A673 (cell line): ENCODE results near the gene MOG. TPM values are rescaled to one million over a fixed set of nuclear protein-coding genes. Genes with fewer than 3 reads are reported as not detected.

Source experiments
- BruUV-seq: library from RNA; stranded (reverse); fragments of 400-500 nt; replicated peaks from 2 replicates; lab custom pipeline; 2021; lab: Mats Ljungman, UMichigan
- CTCF ChIA-PET: fragments of 300-600 bp; sonication (Branson Sonifier 250); formaldehyde crosslinking; loops from one replicate; lab custom pipeline; 2022; ENCODE audit warnings: antibody characterized with exemption; lab: Charles Lee
- POLR2A ChIA-PET: fragments of 300-600 bp; sonication (Branson Sonifier 250); formaldehyde crosslinking; loops from one replicate; lab custom pipeline; 2022; ENCODE audit warnings: antibody characterized with exemption; ENCODE audit not compliant: low non-redundant PET; lab: Charles Lee
- DNase-seq: peaks from one replicate; pipeline ENCODE4 v3.0.0-alpha.2; 2015; ENCODE audit warnings: low spot score
- H3K27ac ChIP-seq: fragments of 200-600 bp; sonication (generic); 2 replicates; pipeline ENCODE4 v1.5.1; 2016; ENCODE audit warnings: mixed run types, low read depth, mild to moderate bottlenecking, mixed read lengths, antibody characterized with exemption, low read length; ENCODE audit not compliant: poor library complexity, severe bottlenecking
- H3K27me3 ChIP-seq: fragments of 200-600 bp; sonication (generic); replicated peaks from 2 replicates; pipeline ENCODE4 v1.6.1; 2017; ENCODE audit warnings: mixed run types, low read depth, mild to moderate bottlenecking, mixed read lengths, antibody characterized with exemption, low read length; ENCODE audit not compliant: insufficient read depth, poor library complexity
- H3K36me3 ChIP-seq: fragments of 200-600 bp; sonication (generic); 2 replicates; pipeline ENCODE4 v1.6.1; 2016; ENCODE audit warnings: mixed run types, mild to moderate bottlenecking, mixed read lengths, antibody characterized with exemption, low read length; ENCODE audit not compliant: insufficient read depth, poor library complexity, severe bottlenecking
- H3K4me1 ChIP-seq: fragments of 200-600 bp; sonication (generic); 2 replicates; pipeline ENCODE4 v1.6.1; 2017; ENCODE audit warnings: mixed run types, mild to moderate bottlenecking, mixed read lengths, antibody characterized with exemption, low read length; ENCODE audit not compliant: insufficient read depth, poor library complexity, severe bottlenecking
- H3K4me3 ChIP-seq: fragments of 200-600 bp; sonication (generic); 2 replicates; pipeline ENCODE4 v1.5.1; 2016; ENCODE audit warnings: low read depth, mixed run types, mild to moderate bottlenecking, mixed read lengths, low read length; ENCODE audit not compliant: poor library complexity, severe bottlenecking
- H3K9me3 ChIP-seq: fragments of 200-600 bp; sonication (generic); 2 replicates; pipeline ENCODE4 v1.6.1; 2016; ENCODE audit warnings: mixed run types, low read depth, mild to moderate bottlenecking, mixed read lengths, antibody characterized with exemption, low read length; ENCODE audit not compliant: poor library complexity, severe bottlenecking
- EZH2 ChIP-seq: fragments of 200-600 bp; sonication (generic); IDR thresholded peaks from 2 replicates; pipeline ENCODE4 v1.6.1; 2017; ENCODE audit warnings: borderline replicate concordance, low read depth, mild to moderate bottlenecking, mixed read lengths, antibody characterized with exemption, low read length; ENCODE audit not compliant: poor library complexity, severe bottlenecking
- intact Hi-C: fragments of 100-400 bp; cut with micrococcal nuclease; formaldehyde crosslinking; loops from one replicate; pipeline ENCODE4 v1.10.0; 2022; ENCODE audit not compliant: unreplicated experiment
- total RNA-seq: library from RNA; stranded (reverse); gene quantifications from 2 replicates; pipeline ENCODE4 v1.2.3, GENCODE V29; 2021
- TF ChIP-seq, protein P1 (sequence below): fragments of 300-800, 200-600 bp; sonication (generic); conservative IDR thresholded peaks from 2 replicates; pipeline ENCODE4 v1.5.1; 2017; ENCODE audit warnings: low read depth, mild to moderate bottlenecking, antibody characterized with exemption, low read length, moderate library complexity, mixed read lengths

MOG gene
- total RNA-seq, 1 experiment from 2014 or later, result not detected

DNA sequence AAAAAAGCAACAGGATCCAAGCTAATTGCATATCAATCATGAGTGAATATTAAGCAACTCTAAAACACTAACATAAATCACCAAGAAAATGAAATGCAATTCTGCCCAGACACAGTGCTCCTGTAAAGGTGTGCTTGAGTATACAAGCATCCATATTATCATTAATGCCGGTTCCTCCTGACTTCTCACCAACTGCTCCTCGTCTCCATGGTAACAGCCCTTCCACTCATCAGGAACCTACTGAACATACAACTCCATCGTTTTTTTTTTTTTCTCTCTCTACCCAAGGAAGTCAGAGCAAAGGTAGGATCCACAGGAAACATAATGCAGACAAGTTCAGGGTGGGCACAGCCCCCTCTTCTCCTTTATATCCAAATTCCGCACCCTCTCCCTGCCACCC is 36.3 kb upstream of the MOG start:
- no peak overlapping the region for H3K4me3 ChIP-seq
- H3K4me1 ChIP-seq, result peaks cover 16% of the 10 kb centered on the region
- H3K9me3 ChIP-seq, result no peaks in the 10 kb centered on the region
- no peak overlapping the region for H3K27ac ChIP-seq
- no peaks in the 10 kb centered on the region for H3K27me3 ChIP-seq
- ChIA-PET POLR2A (no interaction called here), CTCF (no interaction called here)
- DNase-seq, result no peak
- no peak for TF ChIP-seq EZH2
- TF ChIP-seq, protein P1, sequence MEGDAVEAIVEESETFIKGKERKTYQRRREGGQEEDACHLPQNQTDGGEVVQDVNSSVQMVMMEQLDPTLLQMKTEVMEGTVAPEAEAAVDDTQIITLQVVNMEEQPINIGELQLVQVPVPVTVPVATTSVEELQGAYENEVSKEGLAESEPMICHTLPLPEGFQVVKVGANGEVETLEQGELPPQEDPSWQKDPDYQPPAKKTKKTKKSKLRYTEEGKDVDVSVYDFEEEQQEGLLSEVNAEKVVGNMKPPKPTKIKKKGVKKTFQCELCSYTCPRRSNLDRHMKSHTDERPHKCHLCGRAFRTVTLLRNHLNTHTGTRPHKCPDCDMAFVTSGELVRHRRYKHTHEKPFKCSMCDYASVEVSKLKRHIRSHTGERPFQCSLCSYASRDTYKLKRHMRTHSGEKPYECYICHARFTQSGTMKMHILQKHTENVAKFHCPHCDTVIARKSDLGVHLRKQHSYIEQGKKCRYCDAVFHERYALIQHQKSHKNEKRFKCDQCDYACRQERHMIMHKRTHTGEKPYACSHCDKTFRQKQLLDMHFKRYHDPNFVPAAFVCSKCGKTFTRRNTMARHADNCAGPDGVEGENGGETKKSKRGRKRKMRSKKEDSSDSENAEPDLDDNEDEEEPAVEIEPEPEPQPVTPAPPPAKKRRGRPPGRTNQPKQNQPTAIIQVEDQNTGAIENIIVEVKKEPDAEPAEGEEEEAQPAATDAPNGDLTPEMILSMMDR, result no peak
- no TSS peak for BruUV-seq
- intact Hi-C loops, result no loop called here
- H3K36me3 ChIP-seq, result peaks cover 66% of the 10 kb centered on the region

DNA sequence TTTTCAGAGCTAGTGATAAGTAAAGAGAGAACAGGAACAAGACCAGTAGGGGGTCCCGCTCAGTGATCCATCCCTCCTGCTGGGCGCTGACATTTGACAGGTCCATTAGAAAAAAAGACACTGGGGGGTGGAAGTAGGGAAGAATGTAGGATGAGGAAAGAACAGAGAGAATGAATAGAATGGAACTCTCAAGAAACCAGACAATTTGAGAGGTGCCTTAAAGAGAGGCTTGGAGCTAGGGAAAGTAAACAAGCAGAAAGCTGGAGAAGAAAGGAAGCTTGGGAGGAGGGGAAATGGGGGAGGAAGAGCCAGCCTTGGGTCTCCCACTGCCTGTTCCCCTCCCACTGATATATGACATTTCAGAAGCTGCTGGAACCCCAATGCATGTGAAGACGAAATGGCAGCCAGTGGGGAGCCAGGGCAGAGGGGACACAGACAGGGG is 32.4 kb upstream of the MOG start:
- Histone ChIP-seq H3K9me3 (no peaks in the 10 kb centered on the region), H3K4me3 (peak overlapping the region; percentile 90), H3K27me3 (no peaks in the 10 kb centered on the region), H3K36me3 (peaks cover 45% of the 10 kb centered on the region), H3K4me1 (peaks cover 41% of the 10 kb centered on the region), H3K27ac (peak overlapping the region; percentile 67)
- no TSS peak for BruUV-seq
- peak; percentile 88 for DNase-seq
- CTCF ChIA-PET, result interaction anchor here (1.0 kb wide), 1 partner anchor 29 kb away, joined by 3 read pairs; no protein-coding TSS in a partner anchor
- intact Hi-C loops, result no loop called here
- POLR2A ChIA-PET, result interaction anchor here (0.6 kb wide), 1 partner anchor 30 kb away, joined by 4 read pairs; no protein-coding TSS in a partner anchor
- TF ChIP-seq EZH2, result no peak
- TF ChIP-seq, protein P1, result no peak

DNA sequence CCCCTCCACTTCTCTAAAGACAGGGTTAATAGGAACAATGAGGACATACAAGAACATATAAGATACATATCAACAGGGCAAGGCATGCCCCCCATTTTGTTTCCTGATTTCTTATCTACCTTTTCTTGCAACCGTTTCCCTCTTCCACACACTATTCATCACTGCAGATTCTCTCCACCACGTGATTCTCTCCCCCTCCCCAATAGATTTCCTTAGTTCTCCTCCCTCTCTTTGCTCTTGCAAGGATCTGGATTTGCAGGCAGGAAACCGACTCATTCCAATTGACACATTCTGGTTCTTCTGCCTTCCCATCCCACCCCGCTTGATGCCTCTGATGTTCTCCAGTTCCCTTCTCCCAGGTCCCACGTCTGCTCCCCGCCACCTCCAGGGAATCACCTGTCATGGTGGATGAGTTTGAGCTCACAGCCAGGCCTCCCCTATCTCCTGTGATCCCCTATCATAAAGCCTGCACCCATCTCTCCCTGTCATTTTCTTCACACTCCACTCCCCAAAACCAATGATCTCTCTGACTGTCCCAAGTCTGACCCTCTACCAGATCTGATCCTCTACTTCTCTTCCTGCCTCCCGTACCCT is 31.5 kb upstream of the MOG start:
- Histone ChIP-seq H3K36me3 (peaks cover 37% of the 10 kb centered on the region), H3K9me3 (no peaks in the 10 kb centered on the region), H3K27me3 (no peaks in the 10 kb centered on the region), H3K4me3 (peak overlapping the region; percentile 90), H3K4me1 (peaks cover 46% of the 10 kb centered on the region), H3K27ac (peak overlapping the region; percentile 67)
- no TSS peak for BruUV-seq
- CTCF ChIA-PET, result interaction anchor here (0.7 to 1.0 kb wide), 2 partner anchors 28 to 1466 kb away, joined by 3 read pairs; no protein-coding TSS in a partner anchor
- intact Hi-C loops, result no loop called here
- DNase-seq, result no peak
- TF ChIP-seq, protein P1, result no peak
- TF ChIP-seq EZH2, result no peak
- POLR2A ChIA-PET, result interaction anchor here (0.6 kb wide), 1 partner anchor 30 kb away, joined by 4 read pairs; no protein-coding TSS in a partner anchor
